Hematopoietic multipotent progenitor cell treated with erythropoietin and hydrocortisone succinate and interleukin-3 and kit ligand, for 15 days (in vitro differentiated cells): Measurements from ENCODE around the gene MAGEB16.

Experiments used
- DNase-seq: peaks from one replicate; pipeline ENCODE4 v3.0.0-alpha.2; 2015; ENCODE audit warnings: low spot score

The MAGEB16 gene

DNA sequence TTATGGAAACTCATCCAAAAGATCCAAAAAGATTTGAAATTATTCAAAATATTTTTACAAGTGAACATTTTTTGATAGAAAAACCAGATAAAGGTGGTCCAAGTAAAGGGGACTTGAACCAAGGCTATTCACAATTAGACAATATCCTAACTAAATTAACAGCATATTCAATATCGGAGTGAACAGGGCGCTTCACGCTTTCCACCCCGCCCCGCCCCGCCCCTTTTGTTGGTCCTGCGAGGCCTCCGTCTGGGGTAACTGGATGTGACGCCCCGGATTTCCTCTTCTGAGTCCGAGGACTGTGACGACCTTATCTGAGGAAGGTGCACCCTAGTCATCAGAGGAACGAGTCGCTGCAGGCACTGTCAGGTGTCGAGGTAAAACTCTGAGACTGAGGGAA, at the start of gene MAGEB16:
TSS of gene MAGEB16 (plus strand) at position 301 of the 400 bp plus-strand sequence. CDS start 3,855 bp downstream, outside the sequence.
- DNase-seq: no peak

DNA sequence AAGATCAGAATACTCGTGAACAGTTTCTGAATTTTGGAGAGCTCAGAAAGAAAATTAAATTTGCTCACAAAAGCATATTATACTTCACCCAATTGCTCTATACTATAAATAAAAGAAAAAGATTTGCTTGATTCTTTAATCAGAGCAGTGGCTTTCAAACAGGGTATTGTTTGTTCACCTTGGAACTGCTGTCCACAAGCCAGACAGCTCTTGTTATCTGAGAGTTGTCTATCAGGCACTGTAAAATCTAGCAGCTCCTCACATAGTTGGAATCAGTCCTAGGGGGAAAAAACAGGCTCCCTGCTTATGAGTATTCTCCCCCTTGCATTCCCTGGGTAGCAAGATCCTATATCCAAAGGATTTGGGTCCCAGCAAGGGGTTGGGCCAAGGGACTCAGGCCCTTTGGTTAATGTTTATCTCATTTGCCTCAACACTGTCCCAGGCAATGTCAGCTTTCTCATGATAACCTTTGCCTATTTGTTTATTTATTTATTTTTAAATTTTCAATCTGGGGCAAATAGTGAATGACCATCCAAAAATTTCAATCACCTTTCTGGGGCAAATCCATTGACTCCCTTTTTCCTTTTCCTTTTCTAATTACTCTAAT, 24.1 kb upstream of the MAGEB16 start:
- DNase-seq: no peak

DNA sequence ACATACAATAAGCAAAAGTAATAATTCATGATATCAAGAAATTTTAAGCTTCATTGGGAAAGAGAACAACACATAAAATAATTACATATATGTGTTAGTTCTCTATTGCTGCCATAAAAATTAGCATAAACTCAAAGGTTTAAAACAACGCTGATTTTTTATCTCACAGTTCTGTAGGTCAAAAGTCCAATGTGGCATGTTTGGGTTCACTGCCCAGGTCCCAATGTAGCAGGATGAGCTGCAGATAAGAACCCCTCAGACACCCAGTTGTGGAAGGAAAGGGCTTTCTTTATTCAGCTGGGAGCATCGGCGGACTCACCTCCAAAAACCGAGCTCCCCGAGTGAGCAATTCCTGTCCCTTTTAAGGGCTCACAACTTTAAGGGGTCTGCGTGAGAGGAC, 13.1 kb upstream of the MAGEB16 start:
- DNase-seq: no peak

DNA sequence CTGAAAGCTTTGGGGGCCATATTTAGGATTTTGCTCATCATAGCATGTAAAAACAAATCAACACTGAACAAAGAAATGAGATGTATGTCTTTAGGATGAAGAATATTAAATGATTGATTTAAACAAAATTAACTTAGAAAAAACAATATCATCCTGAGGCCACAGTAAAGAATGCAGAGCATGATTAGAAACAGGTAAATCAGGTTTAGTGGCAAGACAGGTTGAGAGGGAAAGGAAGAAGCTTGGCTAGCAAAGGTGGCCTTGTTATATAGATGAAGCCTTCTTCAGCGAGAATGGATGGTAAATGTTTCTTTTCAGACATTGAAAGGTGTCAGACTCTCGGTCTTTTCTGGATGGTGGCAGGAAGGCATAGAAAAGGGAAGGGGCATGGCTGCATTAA, 11.9 kb upstream of the MAGEB16 start:
- DNase-seq: no peak

DNA sequence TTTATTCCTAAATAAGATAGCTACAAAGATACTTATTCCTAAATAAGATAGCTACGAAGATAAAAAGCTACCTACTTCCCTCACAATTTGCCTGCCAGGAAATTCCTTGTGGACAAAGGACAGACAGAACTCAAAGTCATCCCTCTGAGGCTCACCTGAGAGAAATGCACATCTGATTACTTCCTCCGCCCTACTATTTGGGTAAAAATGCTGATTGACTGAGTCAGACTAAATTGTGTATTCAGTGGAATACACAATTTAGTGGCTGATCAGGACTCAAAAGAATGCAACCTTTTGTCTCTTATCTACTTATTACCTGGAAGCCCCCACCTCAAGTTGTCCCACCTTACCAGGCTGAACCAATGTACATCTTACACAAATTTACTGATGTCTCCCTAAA, 10.3 kb upstream of the MAGEB16 start:
- no peak for DNase-seq

DNA sequence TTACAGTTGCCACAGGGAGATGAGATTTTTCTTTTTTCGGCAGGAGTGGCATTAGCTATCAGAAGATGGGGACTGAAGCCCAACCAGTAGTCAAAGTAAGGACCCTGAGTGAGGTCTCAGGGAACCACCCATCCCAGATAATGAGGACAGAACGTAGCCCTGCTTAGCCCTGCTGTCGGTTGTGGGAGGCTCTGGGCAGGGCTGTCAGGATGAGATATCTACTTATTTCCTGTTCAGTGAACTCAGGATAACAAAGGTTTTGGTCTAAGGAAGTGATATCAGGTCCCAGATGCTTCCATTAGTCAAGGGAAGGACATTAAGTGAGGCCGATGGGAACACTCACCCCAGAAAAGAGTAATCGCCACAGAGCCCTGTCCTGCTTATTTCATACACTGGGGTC, 2.3 kb downstream of the MAGEB16 start:
- DNase-seq: no peak

DNA sequence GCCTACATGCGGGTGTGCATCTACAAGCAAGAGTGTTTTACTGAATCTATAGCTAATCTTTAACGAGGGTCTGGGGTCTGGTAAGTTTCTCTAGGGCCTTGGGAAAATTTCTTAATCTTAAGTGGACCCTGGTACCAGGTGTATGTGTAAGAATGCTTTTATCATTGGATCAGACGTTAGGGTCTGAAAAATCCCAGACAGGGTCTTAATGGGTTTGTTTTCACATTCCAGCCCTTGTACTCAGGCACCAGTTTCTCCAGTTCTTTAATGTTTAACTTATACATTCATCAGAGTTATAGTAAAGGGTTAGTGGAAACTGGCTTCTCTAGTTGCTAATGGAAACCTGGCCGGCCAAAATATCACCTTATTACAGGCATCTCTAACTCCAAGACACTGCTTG, 11.6 kb downstream of the MAGEB16 start:
- no peak for DNase-seq

DNA sequence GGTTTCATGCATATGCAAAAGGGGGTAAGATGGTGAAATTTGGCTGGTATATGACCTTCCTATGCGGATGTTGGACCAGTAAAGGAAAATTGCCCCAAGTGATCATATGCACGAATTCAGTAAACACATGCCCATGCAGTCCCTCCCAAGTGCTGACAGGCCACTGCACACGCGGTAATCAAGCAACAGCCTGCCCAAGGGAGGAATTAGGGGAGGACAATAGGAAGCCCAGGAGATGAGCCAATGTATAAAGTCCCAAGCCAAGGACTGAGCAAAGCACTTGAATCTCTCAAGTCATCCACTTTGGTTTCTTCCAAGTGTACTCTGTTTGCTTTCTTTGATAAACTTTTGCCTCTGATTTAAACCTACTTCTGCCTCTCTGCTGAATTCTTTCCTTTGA, 21.1 kb downstream of the MAGEB16 start:
- no peak for DNase-seq

DNA sequence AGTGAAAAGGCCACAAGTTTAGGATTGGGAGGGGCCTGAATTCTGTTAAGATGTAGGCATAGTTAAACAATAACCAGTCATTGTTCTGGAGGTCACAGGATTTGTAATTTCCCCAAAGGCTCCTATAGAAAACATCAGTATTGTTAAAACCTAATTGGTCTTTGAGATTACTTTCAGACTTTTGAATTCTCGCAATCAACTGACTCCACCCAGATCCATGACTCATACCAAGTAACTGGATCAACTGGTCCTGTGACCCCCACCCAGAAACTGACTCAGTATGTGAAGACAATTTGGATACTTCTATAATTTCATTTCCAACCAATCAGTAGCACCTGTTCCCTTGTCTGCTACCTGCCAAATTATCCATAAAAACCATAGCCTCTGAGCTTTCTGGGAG, 28.4 kb downstream of the MAGEB16 start:
- no peak for DNase-seq

DNA sequence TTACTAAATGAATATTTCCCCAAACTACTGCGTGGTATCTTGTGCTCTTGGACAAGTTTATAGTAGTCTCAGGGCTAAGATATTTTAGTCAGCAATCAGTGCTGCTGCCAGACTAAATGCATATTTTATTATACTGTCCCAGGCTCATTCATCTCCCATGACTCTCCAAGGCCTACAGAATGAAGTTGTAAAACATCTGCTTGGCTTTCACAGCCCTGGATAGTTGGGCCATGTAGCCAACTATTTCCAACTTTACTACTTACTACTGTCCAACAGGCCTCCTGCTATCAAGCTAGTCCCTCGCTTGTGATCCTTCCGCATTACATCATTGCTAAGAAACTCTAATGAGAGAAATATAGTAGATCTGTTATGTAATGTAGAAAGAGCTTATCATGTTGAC, 31.4 kb downstream of the MAGEB16 start:
- DNase-seq: no peak

DNA sequence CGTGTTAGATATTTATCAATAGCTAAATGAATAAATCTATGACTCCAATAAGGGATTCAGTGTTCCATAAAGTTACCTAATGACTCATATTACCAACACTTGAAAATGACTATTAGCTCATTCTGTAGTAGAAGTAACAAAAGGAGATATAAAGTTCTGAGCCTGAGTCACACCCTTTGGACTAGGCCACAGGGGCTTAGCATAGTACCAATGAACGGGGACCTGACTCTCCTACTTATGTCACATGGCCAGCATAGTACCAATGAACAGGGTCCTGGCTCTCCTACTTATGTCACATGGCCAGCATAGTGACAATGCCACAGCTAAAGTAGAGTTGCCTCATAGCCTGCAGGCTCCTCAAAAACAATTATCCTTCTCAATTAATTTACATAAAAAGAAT, 43.7 kb downstream of the MAGEB16 start:
- no peak for DNase-seq

DNA sequence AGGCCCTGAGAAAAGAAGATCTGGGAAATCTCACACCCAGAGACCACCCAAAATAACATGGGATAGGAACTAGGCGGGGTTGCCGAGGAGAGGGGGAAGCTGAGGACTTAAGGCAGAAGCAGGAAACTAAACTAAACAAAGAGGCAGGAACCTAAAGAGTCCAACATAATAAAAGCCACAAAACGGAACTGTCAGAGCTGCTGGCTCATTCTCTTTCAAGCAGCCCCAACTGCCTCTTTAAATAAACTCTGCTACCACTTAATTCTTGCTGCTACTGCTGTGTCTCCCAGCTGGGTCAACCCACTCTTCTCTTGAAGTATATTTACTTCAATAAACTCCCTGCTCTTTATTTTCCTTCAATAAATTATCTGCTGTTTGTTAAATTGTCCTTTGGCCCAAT, 44.5 kb downstream of the MAGEB16 start:
- no peak for DNase-seq

DNA sequence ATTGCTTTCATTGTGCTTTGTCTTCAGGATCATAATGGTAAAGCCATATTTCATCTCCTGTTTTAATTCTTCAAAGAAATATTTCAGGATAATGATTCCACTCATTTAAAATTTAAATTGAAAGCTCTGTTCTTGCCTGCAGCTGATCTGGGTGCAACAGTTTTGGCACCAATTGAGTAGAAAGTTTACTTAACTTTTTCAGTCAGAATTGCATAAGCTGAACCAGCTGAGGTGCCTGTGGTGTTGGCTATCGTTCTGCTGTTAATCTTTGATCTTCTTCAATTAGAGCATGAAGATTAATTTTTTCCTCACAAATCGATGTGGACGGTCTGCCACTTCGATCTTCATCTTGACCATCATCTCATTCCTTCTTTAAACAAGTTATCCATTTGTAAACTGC, 49.6 kb downstream of the MAGEB16 start:
- no peak for DNase-seq
